Bone marrow (tissue), 2 donors: ENCODE data around the gene PPIL6.

Experiments
- DNase-seq, 2 donors: peaks; one replicate each; lab custom pipeline; 2025; lab: John Stamatoyannopoulos, UW

PPIL6 gene

GRCh38 chr6:109363753-109364152, 76.7 kb downstream of the PPIL6 start:
- DNase-seq, result no peak

DNA sequence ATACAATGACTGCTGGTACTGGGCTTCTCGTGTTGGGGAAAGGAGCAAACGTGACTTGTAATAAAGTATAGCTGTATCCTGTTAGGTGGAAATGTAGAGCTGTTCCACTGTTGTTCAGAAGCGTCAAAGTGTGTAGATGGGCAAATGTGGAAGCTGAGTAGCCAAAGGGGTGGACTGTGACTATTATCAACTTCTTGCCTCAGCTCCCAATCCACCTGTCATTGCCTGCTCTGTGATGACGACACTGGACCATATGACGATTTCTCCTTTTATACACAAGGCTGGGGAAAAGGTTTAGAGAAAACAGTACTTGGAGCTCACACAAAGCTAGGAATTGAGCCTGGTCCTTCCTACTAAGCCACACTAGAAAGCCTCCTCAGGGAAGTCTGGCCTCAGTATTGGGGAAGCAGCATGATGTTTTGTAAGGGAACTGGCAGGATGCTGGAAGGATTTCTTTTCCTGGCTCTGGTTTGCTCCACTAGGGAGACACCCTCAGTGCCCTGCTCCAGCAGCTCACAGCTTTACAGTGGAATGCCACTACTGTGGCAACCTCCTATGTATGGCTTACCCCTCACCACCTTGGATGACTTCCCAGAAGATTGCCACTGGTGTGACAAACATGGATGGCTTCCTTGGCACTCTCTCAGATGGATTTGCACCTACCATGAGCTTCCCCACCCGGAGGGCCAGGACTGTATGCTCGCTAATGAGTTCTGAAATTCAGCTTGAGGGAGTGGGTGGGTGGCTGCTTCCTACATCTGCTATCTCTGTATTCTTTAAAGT, 78.1 kb downstream of the PPIL6 start:
- no peak for DNase-seq

DNA sequence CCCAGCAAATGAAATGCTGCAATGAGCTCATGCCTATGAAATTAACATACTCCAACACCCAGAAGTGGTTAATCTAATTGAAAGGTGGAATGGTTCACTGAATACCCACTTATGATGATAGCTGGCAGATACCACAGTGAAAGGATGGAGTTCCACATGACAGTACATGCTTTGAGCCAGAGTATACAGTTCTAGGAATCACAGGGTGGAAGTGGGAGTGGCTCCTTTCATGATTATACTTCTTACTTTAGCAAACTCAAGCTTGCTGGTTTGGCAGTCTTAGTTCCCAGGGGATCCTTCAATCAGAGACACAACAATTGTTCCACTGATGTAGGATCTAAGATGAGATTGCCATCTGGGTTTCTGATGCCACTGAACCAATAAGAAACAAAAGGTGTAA, 79.6 kb downstream of the PPIL6 start:
- no peak for DNase-seq

- DNase-seq, result no peak
Observed at GRCh38 chr6:109360281-109360680, 80.1 kb downstream of the PPIL6 start.

DNA sequence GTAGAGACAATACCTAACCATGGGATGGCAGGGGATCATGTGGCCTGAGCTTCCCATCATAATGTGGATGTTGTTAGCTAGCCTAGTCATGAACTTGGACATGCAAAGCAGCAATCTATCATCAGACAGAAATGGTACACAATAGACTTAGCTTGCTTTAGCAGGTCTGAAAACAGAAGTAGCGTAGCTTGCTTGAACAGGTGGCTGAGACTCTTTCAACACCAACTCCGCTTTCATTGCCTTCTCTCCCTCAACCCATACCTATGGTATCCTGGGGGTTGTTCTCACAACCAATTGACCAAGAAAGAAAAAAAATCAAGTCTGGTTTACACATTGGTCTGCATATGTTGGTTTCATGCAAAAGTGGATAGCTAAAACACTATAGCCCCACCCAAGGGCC, 81.2 kb downstream of the PPIL6 start:
- DNase-seq, result no peak

GRCh38 chr6:109358204-109358603, 82.2 kb downstream of the PPIL6 start:
- DNase-seq, result no peak

- DNase-seq, result no peak
Observed at GRCh38 chr6:109356237-109356636, 84.2 kb downstream of the PPIL6 start.

- DNase-seq, result no peak
Observed at GRCh38 chr6:109351231-109352130, 88.9 kb downstream of the PPIL6 start.

DNA sequence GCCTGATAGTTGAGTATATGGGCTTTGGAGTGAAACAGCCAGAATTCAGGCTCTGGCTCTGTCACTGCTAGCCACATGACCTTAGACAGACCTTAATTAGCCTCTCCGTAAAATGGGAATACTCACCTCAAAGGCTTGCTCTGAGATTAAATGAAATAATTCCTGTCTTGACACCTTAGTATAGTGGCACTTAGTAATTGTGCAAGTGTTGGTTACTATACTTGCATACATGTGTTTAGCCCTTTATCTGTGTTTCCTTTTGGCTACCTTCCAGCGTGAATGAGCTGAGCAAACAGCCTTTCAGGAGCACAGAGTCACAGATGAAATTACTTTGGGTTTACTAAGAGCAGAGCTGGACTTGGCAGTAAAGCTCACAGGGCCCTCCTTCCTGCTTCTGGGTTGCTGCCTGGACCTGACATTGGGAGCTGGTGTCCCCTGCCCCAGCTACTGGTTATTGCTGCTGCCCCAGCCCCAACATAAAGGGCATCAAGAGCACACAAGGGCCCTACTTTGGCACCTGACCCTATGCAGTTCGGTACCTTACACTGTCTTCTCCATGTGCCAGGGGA, 90.9 kb downstream of the PPIL6 start:
- DNase-seq, result peak in 1 of 2 donors; percentile 30

DNA sequence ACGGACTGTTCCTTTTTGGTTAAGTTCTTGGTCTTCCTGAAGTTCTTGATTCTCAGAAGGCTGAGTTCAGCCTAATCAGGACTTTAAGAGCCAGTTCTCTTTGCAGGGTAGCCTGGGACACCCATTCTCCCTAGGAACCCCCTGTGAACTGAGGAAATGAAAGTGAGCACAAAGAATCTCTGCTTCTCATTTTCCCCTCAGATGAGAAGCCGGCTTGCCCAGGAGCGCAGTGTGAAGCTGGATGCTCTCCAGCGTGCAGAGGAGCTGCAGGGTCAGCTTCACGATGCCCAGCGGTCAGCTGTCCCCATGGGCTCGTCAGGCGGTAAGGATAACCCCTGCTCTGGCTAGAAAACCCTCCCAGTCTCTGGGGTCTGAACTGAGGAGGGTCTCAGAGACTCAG, 92.2 kb downstream of the PPIL6 start:
- no peak for DNase-seq

GRCh38 chr6:109347779-109348178, 92.6 kb downstream of the PPIL6 start:
- DNase-seq, result no peak

- no peak for DNase-seq
Observed at GRCh38 chr6:109345986-109346385, 94.4 kb downstream of the PPIL6 start.

DNA sequence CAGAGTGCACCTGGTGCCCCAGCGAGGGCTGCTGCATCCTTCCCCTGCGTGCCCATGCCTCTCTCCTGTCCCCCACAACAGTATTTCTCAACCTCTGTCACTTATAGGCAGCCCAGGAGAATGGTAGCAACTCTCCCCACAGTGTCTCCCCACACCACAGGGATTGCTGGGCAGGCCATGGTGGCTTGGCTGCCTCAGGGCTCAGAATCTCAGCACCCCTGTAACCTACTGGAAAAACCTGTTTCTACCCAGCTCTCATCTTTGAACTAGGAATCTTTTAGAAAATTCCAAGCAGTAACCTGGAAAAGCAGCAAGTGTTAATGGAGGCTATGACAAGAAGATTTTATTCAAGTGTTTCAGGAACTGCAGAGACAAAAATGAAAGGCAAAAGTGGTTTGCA, 96.2 kb downstream of the PPIL6 start:
- no peak for DNase-seq

DNA sequence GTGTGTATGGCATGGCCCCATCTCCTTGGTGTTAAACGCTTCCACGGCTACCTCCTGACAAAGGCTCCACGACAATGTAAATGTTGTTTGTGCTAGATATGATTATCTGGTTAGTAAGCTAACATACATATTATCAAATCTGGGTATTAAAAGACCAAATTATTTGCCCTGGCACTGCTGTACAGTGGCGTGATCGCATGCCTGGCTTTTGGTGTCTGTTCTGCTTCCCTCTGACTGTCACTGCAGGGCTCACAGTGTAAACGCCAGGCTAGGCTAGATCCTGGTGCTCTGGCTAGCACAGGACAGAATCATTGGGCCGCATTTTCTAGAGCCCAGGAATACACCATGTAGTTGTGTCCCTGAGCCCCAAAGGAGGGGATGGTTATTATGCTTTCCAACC, 96.9 kb downstream of the PPIL6 start:
- DNase-seq, result no peak

GRCh38 chr6:109342911-109343310, 97.5 kb downstream of the PPIL6 start:
- no peak for DNase-seq

GRCh38 chr6:109342506-109342905, 97.9 kb downstream of the PPIL6 start:
- DNase-seq, result no peak

DNA sequence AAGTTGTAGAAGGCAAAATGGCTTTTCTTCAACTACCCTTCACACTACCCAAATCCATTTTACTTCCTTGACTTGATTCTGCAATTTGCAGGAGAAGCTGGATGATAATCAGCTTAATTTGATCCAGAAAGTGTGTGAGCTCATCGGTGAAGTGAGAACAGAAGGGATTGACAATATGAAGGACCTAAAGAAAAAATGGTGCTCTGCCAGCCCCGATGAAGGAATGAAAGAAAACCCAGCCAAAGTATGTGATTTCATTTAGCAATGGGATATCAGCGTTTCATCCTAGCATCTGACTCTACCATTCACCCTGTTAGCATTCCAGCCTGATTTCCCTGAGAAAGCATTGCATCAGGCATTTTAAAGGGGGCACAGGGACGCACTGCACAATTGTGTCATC, 99.6 kb downstream of the PPIL6 start:
- DNase-seq, result no peak
